Measurements from ENCODE around the gene CCM2.
A peak's percentile ranks its signal among the peaks of the same experiment; 100 is the strongest.

CCM2 gene

DNA sequence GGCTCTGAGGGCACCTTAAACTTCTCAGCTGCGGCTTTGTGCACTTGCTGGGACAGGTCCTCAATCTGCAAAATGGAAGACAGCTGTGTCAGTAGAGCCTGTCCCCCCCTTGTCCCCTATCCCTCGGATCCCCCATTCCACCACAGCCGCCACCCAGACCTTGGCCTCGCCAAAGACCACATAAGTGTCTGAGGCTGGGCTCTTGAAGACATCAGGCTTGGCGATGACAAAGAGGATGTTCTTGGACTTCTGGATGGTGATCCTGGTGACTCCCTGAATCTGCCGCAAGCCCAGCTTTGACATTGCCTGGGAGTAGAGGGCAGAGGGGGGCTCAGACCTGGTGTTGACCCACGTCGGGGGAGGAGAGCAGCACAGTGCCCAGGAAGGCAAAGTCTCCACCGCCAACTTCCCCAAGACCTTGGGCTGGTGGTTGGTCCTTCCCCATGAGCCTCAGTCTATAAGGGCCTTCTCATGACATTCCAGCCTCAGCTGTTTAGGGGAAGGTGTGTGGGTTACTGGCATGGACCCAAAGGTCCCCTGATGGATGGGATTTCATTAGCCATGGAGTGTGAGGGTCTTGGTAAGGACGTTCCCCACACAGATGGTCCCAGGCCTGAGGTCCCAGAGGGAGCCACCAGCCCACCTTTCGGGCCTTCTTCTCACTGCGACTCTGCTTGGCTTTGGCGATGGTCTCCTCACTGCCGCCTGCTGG is 81.1 kb downstream of the CCM2 start:
- DNase-seq (ENCODE audit: low read depth, low spot score) = no peak

DNA sequence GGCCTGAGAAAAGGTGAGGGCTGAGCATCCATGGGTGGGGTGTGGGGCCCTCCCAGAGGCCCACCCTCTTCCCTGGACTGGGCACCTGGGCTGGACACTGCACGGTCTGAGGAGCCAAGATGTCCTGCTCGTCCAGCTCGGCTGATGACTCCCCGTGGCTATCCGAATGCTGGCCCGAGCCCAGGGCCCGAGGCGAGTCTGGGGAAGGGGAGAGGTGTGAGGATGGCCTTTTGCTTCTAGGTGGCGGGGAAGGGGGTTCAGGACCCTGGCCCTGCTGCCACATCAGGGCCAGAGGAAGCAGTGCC is 81.6 kb downstream of the CCM2 start:
- no peak for DNase-seq (ENCODE audit: low read depth, low spot score)

DNA sequence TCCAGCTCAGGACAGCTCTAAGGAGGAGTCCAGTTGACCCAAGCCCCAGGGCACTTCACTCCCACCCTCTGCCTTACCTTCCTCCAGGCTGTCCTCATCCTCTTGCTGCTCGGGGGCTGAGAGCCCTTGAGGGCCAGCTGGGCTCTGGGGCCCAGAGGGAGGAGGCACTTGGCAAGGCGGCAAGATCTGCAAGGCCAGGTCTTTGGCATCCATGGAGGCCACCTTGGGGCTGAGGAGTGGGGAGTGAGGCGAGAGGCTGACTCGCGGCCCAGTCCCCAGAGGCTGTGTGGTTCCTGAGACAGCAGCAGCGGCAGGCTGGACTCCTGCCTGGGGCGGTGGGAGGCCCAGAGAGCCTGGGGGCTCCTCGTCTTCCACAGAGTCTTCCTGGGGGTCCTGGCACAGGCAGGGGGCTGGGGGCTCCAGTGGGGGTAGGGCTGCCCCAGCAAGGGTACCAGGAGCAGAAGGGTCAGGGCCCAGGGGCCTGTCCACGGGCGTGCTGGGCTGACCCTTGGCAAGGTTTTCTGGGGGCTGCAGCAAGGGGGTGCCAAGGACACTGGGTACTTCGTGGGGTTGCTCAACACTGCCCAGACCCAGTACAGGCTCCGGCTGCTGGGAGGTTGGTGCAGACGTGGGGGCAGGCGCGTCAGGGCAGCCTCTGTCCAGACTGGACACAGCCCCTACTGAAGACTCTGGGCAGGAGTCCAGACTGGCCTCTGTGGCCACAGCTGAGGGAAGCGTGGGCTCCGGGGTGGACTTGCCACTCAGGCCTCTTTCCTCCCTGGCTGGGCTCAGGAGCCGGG is 82.2 kb downstream of the CCM2 start:
- no peak for DNase-seq (ENCODE audit: low read depth, low spot score)

DNA sequence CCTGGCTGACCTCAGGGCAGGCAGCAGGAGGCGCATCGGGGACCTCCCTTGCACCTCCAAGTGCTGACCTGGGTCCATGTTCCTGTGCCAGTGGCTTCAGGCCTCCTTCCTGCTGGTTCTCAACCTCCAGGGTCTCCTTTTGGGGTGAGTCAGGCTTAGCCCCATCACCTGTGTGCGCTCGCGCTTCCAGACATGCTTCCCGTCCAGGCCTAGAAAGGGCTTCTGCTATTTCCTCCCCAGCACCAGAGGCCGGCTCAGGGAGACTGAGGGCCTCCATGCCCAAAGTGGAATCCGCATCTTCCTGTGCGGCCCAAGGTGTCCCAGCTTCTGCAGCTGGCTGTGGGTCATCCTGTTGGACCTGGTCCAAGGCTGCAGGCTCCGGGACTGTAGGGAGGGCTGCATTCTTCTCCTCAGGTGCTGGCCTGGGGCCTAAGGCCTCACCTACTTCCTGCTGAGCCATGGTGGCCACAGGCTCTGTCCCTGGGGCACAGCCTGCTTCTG is 82.9 kb downstream of the CCM2 start:
- DNase-seq (ENCODE audit: low read depth, low spot score) = no peak

DNA sequence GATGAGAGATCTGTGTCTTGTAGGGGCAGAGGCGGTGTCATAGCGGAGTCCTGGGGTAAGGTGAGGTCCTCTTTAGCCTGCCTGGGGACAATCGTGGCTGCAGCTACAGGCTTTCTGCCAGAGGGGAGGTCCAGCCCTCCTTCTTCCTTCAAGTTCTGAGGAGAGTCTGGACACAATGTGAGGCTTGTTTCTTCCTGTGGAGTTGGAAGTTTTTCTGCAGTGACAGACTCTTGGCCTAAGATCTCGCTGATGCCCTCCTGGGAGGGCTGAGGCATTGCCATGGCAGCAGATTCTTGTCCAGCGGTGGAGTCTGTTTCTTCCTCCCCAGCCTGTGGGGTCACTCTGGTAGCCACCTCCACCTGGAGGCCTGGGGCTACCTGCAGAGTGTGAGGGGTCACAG is 84.3 kb downstream of the CCM2 start:
- no peak for DNase-seq (ENCODE audit: low read depth, low spot score)

DNA sequence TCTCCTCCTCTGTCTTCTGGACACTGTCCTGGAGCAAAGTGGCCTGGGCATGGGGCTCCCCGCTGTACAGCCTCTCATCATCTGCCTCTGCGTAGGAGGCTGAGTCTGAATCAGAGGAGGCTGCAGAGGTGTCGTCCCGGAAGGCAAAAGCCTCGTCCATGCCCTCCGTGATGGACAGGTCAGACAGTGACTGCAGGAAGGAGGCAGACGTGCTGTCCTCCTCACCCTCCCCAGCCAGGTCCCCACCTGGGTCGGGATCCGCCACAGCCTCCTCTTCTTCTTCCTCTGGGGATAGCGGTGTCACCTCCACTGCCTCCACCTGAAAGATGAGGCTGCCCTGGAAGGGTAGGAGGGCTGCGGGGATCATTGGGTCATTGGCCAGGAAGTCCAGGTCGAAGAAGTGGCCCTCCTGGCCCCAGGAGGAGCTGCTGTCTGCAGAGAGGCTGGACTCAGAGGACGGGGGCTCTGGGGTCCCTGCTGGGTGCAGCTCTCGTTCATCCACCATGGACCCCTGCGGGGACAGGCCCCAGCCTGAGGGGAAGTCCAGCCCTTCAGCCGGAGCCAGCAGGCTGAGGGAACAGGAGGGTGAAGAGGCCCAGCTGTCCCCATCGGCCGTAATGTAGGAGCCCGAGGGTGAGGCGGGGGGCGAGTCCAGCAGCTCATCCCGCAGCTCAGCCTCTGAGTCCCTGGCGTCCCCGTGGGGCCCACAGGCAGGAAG is 85.1 kb downstream of the CCM2 start:
- DNase-seq (ENCODE audit: low read depth, low spot score) = no peak

DNA sequence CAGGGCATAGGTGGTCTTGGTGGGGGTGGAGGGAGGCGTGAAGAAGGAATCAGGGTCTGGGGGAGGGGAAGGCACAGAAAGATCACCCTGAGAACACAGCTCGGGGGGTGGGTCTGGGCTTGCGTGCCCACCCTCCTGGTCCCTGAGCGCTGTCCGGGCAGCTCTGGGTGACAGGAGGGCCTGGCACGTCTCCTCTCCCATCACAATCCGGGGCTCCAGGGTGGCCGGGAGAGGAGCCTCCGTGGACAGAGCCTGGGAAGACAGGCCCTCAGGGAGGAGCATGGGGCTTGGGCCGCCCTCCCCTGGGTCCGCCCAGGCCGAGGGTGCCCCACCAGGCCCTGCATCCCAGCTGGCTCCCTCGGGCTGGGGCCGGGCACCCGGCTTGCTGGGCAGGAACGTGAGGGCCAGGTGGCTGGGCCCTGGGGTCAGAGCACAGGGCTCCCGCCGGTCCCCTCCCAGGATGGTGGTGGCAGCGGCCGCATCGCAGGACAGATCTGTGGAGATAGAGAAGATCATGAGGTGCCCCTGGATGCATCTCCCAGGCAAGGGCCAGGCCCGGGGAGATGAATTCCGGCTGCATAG is 85.7 kb downstream of the CCM2 start:
- DNase-seq (ENCODE audit: low read depth, low spot score) = no peak

DNA sequence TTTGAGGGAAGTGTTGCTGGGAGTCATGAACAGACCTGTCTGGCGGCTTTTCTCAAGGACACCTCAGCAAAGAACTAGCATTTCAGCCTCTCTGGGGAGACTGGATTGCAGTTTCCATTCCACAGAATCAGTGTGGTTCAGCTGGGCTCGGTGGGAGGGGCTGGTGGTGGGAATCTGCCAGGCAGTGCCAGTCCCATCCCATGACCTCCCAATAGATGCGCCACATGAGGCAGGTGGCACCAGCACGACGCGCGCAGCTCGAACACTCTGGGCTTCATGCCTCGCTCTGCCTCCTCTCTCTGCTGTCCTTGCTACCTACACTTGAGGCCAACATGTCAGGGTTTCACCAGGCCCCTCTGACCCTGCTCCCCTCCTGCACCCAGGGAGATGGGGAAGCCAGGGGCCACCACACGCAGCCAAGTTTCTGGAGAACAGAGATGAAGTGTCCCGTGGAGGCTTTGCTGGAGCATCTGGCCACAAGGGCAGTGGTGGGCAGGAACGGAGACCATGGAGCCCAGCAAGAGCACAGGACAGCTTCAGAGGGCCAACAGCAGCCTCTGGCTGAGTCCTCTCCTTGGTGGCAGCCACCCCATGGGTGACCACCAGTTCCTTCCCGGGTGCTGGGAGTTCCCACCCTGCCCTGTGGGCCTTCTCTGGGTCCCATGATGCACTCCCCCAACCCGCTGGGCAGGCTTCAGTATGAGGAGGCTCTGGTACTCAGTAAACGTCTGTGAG is 86.5 kb downstream of the CCM2 start:
- no peak for DNase-seq (ENCODE audit: low read depth, low spot score)

DNA sequence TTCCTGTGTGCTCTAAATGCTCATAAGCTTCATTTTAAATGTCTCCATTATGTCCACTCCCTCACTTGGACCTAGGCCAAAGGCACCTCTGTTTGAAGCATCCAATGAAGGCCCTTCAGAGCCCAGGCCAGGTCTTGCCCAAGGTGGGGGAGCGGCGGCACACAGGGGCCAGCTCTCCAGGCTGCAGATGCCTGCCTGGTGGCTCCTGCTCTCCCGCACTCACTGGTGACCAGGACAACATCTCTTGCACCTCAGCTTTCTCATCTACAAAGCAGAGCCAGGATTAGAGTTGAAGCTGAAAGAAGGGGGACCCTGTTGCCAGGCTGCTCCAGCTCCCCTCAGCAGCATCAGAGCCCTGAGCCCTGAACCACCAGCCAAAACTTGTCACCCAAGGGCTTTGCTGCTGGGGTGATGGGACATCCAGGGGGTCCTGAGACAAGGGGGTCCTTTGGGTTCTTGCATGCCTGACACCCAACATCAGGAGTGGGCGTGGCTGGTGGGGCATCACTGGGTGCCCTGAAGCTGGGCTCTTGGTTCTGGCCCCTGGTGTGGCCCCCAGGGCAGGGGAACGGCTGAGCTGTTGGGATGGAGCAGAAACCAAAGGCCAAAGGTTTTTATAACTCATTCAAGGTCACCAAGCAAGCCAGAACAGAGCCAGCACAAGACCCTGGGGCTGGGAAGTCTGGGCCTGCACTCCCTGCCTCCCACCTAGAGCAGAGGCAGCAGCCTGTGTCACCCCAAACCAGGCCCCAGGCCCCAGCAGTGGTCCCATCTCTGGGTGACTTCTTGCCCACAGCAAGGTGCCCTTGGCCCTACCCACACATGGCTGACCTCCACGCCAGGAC is 87.5 kb downstream of the CCM2 start:
- DNase-seq (ENCODE audit: low read depth, low spot score) = no peak

DNA sequence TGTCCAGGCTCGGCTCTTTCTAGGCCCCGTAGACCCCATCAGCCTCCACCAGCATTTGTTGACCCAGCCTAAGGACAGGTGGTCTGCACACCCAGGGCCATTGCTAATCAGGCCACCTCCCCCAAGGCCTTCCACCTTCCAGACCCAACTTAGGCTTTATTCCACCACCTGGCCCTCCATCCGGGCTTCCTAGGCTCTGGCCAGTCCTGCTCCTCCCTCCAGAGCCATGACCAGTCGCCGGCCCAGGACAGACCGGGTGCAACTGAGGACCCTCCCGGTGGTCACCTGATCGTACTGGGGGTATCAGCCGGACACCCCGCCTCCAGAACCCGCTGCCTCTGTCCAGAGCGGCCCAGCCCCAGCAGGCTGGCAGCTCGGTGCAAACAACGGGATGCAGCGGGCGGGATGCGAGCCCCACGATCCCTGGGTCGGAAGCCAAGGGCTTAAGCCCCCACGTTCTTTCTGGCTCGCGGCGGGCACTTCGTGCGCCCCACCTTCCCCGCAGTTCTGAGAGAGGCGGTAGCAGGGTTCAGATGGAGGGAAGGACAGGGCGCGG is 88.2 kb downstream of the CCM2 start:
- DNase-seq (ENCODE audit: low read depth, low spot score) = no peak

DNA sequence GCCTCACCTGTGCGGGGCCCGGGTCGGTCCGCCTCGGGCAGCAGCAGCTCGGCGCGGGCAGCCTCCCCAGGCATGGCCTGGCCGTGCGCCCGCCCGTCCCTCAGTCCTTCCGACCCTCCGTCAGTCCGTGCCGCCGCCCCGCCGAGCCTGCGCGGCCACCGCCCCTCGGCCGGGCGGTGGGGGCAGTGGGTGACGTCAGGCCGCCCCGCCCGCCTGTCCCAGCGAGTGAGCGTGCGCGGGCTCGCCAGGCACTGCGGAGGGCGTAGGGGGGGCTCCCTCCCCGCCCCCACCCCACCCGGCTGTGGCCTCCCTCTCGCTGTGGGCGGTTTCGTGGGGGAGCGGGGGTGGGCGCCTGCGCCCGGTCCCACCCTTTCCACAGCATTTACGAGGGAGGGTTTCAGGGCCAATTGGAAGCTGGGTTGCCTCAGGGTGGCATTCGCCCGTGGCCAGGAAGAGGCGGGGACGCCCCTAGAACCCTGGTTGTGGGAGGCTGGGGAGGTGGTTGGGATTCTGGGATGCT is 88.9 kb downstream of the CCM2 start, which contains the start of gene NACAD:
TSS of gene NACAD (minus strand) at position 149 of the 520 bp plus-strand sequence. CDS start at position 74, 75 bp downstream.
- no peak for DNase-seq (ENCODE audit: low read depth, low spot score)

DNA sequence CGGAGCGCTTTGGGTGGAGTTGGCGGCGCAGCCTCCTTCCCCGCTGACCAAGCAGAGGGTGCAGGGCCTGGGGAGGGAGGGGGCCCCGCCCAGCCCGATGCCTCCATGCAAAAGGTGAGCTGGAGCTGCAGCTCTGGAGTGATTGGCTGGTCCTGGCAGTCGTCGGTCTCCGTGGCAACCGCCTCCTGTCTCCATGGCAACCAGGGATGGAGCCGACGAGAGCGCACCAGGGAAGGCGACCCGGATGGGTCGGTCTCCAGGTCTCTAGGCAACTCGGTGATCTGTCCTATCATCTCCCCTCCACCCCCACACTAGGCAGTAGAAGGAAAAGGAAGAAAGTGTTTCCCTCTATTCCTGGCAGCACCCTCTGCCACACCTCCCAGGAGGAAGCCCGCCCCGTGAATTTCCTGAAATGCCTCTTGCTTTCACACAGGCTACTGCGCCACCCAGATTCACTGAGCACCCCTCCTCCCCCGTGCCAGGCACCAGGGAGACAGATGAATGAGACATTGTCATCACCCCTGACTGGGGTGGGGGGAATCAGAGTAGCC is 89.4 kb downstream of the CCM2 start:
- peak; percentile 35 for DNase-seq (ENCODE audit: low read depth, low spot score)

DNA sequence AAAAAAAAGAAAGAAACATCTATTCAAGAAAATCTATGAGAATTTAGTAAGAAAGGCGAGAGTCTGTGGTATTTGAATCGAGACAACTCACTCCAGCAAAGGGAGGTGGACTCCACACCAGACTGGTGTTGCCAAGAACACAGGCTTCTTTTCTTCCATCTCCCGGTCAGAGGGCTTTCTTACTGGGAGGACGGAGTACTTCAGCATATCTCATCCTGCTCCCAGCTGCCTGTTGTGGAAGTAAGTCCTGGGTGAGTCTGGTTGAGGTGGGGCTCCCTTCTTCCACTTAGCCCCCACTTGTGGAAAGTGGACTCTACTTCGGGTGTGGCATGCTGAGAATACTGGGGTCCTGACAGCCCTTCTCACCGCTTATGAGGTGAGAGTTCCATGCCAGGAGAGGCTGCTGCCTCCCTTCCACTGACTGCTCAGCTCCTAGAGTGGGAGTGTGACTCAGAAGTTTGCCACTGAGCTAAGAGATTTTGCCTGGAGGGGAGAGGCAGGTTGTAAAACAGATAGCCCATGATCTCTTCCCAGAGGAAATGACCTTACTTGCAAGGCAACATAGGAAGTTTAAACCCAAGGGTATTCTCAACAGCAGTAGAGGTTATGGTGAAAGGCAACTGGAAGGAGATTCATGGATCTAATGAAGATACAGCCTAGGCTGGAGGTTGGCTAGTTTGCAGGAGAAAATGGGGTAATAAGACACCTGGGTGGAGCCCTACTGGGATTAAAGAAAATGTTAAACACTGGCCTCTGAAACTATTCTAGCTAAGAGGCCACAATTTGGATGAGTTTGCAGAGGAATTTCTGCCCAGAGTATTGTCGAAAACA is 92.3 kb downstream of the CCM2 start:
- DNase-seq (ENCODE audit: low read depth, low spot score) = no peak

DNA sequence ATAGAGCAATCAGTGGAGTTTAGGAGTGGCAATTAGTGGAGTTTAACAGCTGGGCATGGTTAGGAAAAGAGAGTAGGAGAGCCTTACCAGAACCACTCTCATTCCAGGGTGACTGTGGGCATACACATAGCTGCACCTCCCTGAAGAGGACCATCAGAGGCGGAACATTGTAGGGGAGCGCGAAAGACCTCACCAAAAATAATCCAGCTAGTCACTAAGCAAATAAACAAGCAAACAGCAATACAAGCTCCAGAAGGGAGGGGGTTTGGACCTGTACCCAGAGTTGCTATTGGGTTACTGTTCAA is 92.9 kb downstream of the CCM2 start:
- DNase-seq (ENCODE audit: low read depth, low spot score) = no peak

DNA sequence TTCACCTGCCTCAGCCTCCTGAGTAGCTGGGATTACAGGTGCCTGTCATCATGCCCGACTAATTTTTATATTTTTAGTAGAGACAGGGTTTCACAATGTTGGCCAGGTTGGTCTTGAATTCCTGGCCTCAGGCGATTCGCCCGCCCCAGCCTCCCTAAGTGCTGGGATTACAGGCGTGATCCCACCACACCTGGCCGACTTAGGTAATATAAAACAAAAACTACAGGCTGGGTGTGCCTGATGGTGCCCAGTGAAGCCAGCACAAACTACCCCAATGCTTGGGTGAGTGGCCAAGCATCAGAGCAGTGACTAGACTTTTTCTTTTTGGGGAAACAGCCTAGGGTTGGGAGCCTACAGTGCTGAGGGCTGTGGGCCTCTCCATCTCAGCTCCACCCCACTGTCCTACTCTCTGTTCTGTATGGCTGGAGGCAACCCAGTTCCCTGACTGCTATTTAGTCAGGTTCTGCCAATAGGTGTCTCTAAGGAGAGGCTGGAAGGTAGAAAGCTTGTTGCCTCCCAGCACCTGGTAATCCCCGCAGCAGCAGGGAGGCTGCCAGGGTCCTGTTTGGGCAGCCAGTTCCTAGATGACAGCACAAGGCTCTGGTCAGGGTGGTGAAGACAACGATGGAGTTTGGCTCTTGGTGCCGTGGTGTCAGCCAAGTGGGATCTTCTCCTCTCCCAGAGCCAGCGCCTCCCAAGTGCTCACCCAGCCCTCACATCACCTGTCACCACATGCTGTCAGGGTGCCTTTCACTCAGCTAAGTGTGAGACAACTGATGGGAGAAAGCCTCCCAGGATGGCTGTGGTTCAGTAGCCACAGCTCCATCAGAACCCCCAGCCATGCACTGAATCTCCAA is 99.2 kb downstream of the CCM2 start:
- DNase-seq (ENCODE audit: low read depth, low spot score) = no peak

DNA sequence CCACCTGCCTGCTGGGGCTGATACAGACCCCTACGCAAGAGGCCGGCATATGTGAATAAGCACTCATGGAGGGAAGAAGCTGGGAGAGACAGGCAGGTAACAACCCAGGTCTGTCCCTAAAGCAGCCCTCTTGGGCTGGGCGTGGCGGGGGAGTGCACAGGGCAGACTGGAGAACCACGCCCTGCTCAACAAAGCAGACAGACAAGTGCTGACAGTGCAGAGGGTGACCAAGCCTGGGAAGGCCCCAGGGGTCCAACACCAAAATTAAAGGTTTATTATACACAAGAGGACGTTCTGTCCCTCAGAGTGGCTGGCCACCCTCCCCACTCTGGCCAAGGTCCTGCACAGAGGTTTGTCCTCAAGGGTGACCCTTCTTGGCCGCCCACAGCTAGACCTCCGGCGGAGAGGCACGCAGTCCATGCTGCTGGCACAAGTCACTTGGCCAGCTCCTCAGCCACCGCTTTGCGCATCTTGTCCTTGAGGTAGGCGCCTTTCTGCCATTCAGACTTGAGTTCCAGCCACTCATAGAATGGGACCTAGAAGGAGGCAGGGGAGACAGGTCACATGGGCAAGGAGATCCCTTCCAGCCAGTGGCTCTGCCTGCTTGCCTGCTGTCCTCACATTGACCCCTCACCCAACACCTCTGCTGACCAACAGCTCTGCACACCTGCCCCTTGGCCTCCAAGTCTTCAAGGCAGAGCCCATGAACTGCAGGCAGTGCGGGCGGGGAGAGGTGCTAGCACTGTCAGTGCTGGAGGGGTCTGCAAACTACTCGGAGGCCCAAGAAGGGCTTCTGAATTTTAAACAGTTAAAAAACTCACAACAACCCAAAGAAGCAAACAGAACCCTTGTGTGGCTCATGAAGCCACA is 100.1 kb downstream of the CCM2 start:
- no peak for DNase-seq (ENCODE audit: low read depth, low spot score)
